Measurements from ENCODE around the gene CLEC11A. TPM values are rescaled to one million over a fixed set of nuclear protein-coding genes. Genes with fewer than 3 reads are reported as not detected.
"Not testable (repeated sequence)": the region's sequence is repeated elsewhere in the genome, so short reads cannot be mapped to it uniquely, and the experiment has no call there.

The CLEC11A gene
- total and polyA plus RNA-seq, 12 donors = 2.3 to 12.9 (median 4.4) TPM

GRCh38 chr19:50759886-50760285, 36.7 kb downstream of the CLEC11A start:
- ATAC-seq (no peak), DNase-seq (no peak)
- H3K4me3 ChIP-seq = no peak overlapping the region
- intact Hi-C loops (cut with DNase I) = no loop called here
- peaks cover 0 to 29% (median 7%) of the 10 kb centered on the region in 7 donors for H3K27me3 ChIP-seq
- H3K9me3 ChIP-seq = no peaks in the 10 kb centered on the region
- H3K27ac ChIP-seq = no peak overlapping the region
- no peaks in the 10 kb centered on the region for H3K36me3 ChIP-seq
- no peaks in the 10 kb centered on the region for H3K4me1 ChIP-seq
- 71 to 83% methylated on average over 4 of the region's 4 CpGs for WGBS, 2 donors
- TF ChIP-seq, protein P1, sequence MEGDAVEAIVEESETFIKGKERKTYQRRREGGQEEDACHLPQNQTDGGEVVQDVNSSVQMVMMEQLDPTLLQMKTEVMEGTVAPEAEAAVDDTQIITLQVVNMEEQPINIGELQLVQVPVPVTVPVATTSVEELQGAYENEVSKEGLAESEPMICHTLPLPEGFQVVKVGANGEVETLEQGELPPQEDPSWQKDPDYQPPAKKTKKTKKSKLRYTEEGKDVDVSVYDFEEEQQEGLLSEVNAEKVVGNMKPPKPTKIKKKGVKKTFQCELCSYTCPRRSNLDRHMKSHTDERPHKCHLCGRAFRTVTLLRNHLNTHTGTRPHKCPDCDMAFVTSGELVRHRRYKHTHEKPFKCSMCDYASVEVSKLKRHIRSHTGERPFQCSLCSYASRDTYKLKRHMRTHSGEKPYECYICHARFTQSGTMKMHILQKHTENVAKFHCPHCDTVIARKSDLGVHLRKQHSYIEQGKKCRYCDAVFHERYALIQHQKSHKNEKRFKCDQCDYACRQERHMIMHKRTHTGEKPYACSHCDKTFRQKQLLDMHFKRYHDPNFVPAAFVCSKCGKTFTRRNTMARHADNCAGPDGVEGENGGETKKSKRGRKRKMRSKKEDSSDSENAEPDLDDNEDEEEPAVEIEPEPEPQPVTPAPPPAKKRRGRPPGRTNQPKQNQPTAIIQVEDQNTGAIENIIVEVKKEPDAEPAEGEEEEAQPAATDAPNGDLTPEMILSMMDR (IDR thresholded peaks at IDR 0.05) = no peak

DNA sequence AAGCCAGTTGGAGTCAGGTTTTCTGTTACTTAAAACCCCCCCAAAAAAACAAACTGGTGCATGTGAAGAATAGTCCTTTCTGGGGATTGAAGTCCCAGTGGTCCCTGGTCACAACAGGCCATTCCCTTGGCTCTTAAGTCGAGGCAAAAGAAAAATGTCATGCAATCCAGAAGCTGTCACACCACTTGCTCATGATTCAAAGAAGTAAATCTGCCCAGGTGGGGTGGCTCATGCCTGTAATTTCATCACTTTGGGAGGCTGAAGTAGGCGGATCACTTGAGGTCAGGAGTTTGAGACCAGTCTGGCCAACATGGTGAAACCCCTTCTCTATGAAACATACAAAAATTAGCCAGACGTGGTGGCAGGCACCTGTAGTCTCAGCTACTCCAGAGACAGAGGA, 38.3 kb downstream of the CLEC11A start:
- intact Hi-C loops (cut with DNase I); H3K27ac ChIP-seq; ATAC-seq; DNase-seq; H3K4me1 ChIP-seq; H3K4me3 ChIP-seq; H3K36me3 ChIP-seq; H3K9me3 ChIP-seq: not testable (repeated sequence)
- peaks cover 0 to 33% (median 8%) of the 10 kb centered on the region in 7 donors for H3K27me3 ChIP-seq
- WGBS, 2 donors = 52 to 60% methylated on average over 3 of the region's 3 CpGs

- ATAC-seq; intact Hi-C loops (cut with DNase I); H3K4me1 ChIP-seq; DNase-seq; H3K9me3 ChIP-seq; H3K4me3 ChIP-seq; H3K27ac ChIP-seq; H3K36me3 ChIP-seq: not testable (repeated sequence)
- WGBS, 2 donors = 66 to 67% methylated on average over 9 to 13 of the region's 13 CpGs
- H3K27me3 ChIP-seq = peaks cover 0 to 44% (median 22%) of the 10 kb centered on the region in 7 donors
Measured at GRCh38 chr19:50763521-50763920, 40.4 kb downstream of the CLEC11A start.

- H3K4me3 ChIP-seq = no peak overlapping the region
- intact Hi-C loops (cut with DNase I) = no loop called here
- TF ChIP-seq, protein P1 (IDR thresholded peaks at IDR 0.05) = no peak
- no peak for ATAC-seq
- peaks cover 0 to 52% (median 28%) of the 10 kb centered on the region in 7 donors for H3K27me3 ChIP-seq
- H3K9me3 ChIP-seq = no peaks in the 10 kb centered on the region
- no peaks in the 10 kb centered on the region for H3K4me1 ChIP-seq
- no peak for DNase-seq
- WGBS, 2 donors = 72 to 76% methylated on average over 7 of the region's 7 CpGs
- no peaks in the 10 kb centered on the region for H3K36me3 ChIP-seq
- no peak overlapping the region for H3K27ac ChIP-seq
Measured at GRCh38 chr19:50764409-50764808, 41.2 kb downstream of the CLEC11A start.

- H3K27ac ChIP-seq; H3K4me3 ChIP-seq; H3K9me3 ChIP-seq; ATAC-seq; intact Hi-C loops (cut with DNase I); H3K4me1 ChIP-seq; H3K36me3 ChIP-seq; DNase-seq: not testable (repeated sequence)
- peaks cover 0 to 67% (median 31%) of the 10 kb centered on the region in 7 donors for H3K27me3 ChIP-seq
- 69 to 72% methylated on average over 12 of the region's 12 CpGs for WGBS, 2 donors
Measured at GRCh38 chr19:50766746-50767145, 43.6 kb downstream of the CLEC11A start.

- H3K9me3 ChIP-seq; intact Hi-C loops (cut with DNase I); H3K36me3 ChIP-seq; ATAC-seq; H3K4me3 ChIP-seq; DNase-seq; H3K4me1 ChIP-seq; H3K27ac ChIP-seq: not testable (repeated sequence)
- peaks cover 0 to 67% (median 31%) of the 10 kb centered on the region in 7 donors for H3K27me3 ChIP-seq
- 33 to 35% methylated on average over 5 of the region's 5 CpGs for WGBS, 2 donors
Measured at GRCh38 chr19:50767263-50767662, 44.1 kb downstream of the CLEC11A start.
